IMR-90 (cell line): ENCODE data around the gene PACSIN3. TPM values are rescaled to one million over a fixed set of nuclear protein-coding genes. Genes with fewer than 3 reads are reported as not detected.

Source experiments
- ATAC-seq: fragments of 200-7000 bp; cut with Tn5 transposase; 2 replicates; pipeline ENCODE4 v1.9.1; 2020; ENCODE audit warnings: low read depth, mild to moderate bottlenecking, moderate library complexity
- BruUV-seq: library from RNA; stranded (reverse); fragments of 400-500 nt; replicated peaks from 2 replicates; lab custom pipeline; 2021; lab: Mats Ljungman, UMichigan
- CTCF ChIA-PET: fragments of 300-600 bp; formaldehyde crosslinking; extraction: SDS; loops from one replicate; lab custom pipeline; 2021; ENCODE audit warnings: antibody characterized with exemption; lab: Yijun Ruan, JAX
- POLR2A ChIA-PET: fragments of 300-600 bp; sonication (Branson Sonifier 250); formaldehyde crosslinking; loops from one replicate; lab custom pipeline; 2022; ENCODE audit warnings: antibody characterized with exemption; ENCODE audit not compliant: unreplicated experiment; lab: Charles Lee
- DNase-seq: peaks from one replicate; pipeline ENCODE4 v3.0.0; 2013
- H2AFZ ChIP-seq: replicated peaks from 2 replicates; pipeline ENCODE3; 2013; ENCODE audit warnings: low read length, mild to moderate bottlenecking; ENCODE audit not compliant: poor library complexity
- H2AK5ac ChIP-seq: 2 replicates; pipeline ENCODE4 v1.6.1; 2013; ENCODE audit warnings: low read depth, low read length, inconsistent platforms
- H2AK9ac ChIP-seq: replicated peaks from 2 replicates; pipeline ENCODE3; 2013; ENCODE audit warnings: mild to moderate bottlenecking, low read depth, low read length, moderate library complexity; ENCODE audit not compliant: poor library complexity
- H2BK120ac ChIP-seq: 2 replicates; pipeline ENCODE4 v1.6.1; 2013; ENCODE audit warnings: low read depth, low read length, inconsistent platforms
- H2BK15ac ChIP-seq: 3 replicates; pipeline ENCODE4 v1.6.1; 2013; ENCODE audit warnings: low read depth, low read length, inconsistent platforms
- H2BK20ac ChIP-seq: 2 replicates; pipeline ENCODE4 v1.6.1; 2013; ENCODE audit warnings: low read depth, mild to moderate bottlenecking, inconsistent platforms, low read length, moderate library complexity
- H2BK5ac ChIP-seq: 2 replicates; pipeline ENCODE4 v1.6.1; 2013; ENCODE audit warnings: mild to moderate bottlenecking, low read depth, low read length, inconsistent platforms; ENCODE audit not compliant: poor library complexity, severe bottlenecking
- H3K14ac ChIP-seq: replicated peaks from 2 replicates; pipeline ENCODE4 v1.6.1; 2013; ENCODE audit warnings: low read depth, low read length, inconsistent platforms
- H3K18ac ChIP-seq: 2 replicates; pipeline ENCODE4 v1.6.1; 2013; ENCODE audit warnings: low read depth, low read length, control low read depth
- H3K23ac ChIP-seq: 2 replicates; pipeline ENCODE4 v1.6.1; 2013; ENCODE audit warnings: low read depth, low read length, inconsistent platforms
- H3K27ac ChIP-seq: 2 replicates; pipeline ENCODE4 v1.5.1; 2013; ENCODE audit warnings: mild to moderate bottlenecking, control low read depth, low read length; ENCODE audit not compliant: insufficient read depth
- H3K27me3 ChIP-seq: 2 replicates; pipeline ENCODE4 v1.6.1; 2013; ENCODE audit warnings: low read length; ENCODE audit not compliant: control insufficient read depth, insufficient read depth
- H3K36me3 ChIP-seq: 2 replicates; pipeline ENCODE4 v1.6.1; 2013; ENCODE audit warnings: low read length, mixed read lengths; ENCODE audit not compliant: control insufficient read depth, insufficient read depth
- H3K4ac ChIP-seq: 2 replicates; pipeline ENCODE4 v1.6.1; 2013; ENCODE audit warnings: low read depth, low read length, inconsistent platforms
- H3K4me1 ChIP-seq: 2 replicates; pipeline ENCODE4 v1.6.1; 2013; ENCODE audit warnings: low read length, mixed read lengths; ENCODE audit not compliant: control insufficient read depth, insufficient read depth
- H3K4me2 ChIP-seq: 2 replicates; pipeline ENCODE4 v1.6.1; 2013; ENCODE audit warnings: low read depth, mild to moderate bottlenecking, control low read depth, low read length, moderate library complexity
- H3K4me3 ChIP-seq: 2 replicates; pipeline ENCODE4 v1.5.1; 2013; ENCODE audit warnings: low read depth, mild to moderate bottlenecking, control low read depth, low read length, moderate library complexity; ENCODE audit not compliant: insufficient read depth
- H3K56ac ChIP-seq: 2 replicates; pipeline ENCODE4 v1.6.1; 2013; ENCODE audit warnings: low read length, inconsistent platforms; ENCODE audit not compliant: insufficient read depth; ENCODE audit errors: extremely low read depth
- H3K79me1 ChIP-seq, 2 experiments: 2 replicates each; pipeline ENCODE4 v1.6.1; 2013; ENCODE audit warnings: low read length in 2 of 2, inconsistent platforms in 1 of 2, low read depth in 1 of 2
- H3K9ac ChIP-seq: 2 replicates; pipeline ENCODE4 v1.6.1; 2013; ENCODE audit warnings: low read depth, low read length, control low read depth
- H3K9me1 ChIP-seq: 2 replicates; pipeline ENCODE4 v1.6.1; 2013; ENCODE audit warnings: low read length, inconsistent platforms; ENCODE audit not compliant: insufficient read depth
- H3K9me3 ChIP-seq: 2 replicates; pipeline ENCODE4 v1.6.1; 2013; ENCODE audit warnings: low read length; ENCODE audit not compliant: control insufficient read depth, insufficient read depth
- H4K20me1 ChIP-seq: 2 replicates; pipeline ENCODE4 v1.6.1; 2013; ENCODE audit warnings: low read length, inconsistent platforms; ENCODE audit not compliant: insufficient read depth
- H4K5ac ChIP-seq: 2 replicates; pipeline ENCODE4 v1.6.1; 2013; ENCODE audit warnings: mild to moderate bottlenecking, low read depth, low read length, control low read depth
- H4K8ac ChIP-seq, 2 experiments: 2 replicates each; pipeline ENCODE4 v1.6.1; 2013; ENCODE audit warnings: low read depth in 2 of 2, low read length in 2 of 2, control low read depth in 1 of 2, inconsistent platforms in 1 of 2
- H4K91ac ChIP-seq: 2 replicates; pipeline ENCODE4 v1.6.1; 2013; ENCODE audit warnings: low read depth, low read length, inconsistent platforms; ENCODE audit not compliant: insufficient read depth
- BHLHE40 ChIP-seq: fragments of 150-350 bp; IDR thresholded peaks from 2 replicates; pipeline ENCODE4 v1.6.1; 2016; ENCODE audit warnings: mild to moderate bottlenecking, low read depth, low read length
- CEBPB ChIP-seq: IDR thresholded peaks from 2 replicates; pipeline ENCODE4 v1.6.1; 2012; ENCODE audit warnings: low read depth, low read length, improper control_type of control experiment
- CHD1 ChIP-seq: IDR thresholded peaks from 2 replicates; pipeline ENCODE4 v1.6.1; 2012; ENCODE audit warnings: low read depth, low read length, improper control_type of control experiment
- CTCF ChIP-seq: conservative IDR thresholded peaks from 2 replicates; pipeline ENCODE4 v1.5.1; 2012; ENCODE audit warnings: mild to moderate bottlenecking, low read depth, low read length, improper control_type of control experiment
- FOS ChIP-seq: fragments of 150-350 bp; IDR thresholded peaks from 2 replicates; pipeline ENCODE4 v1.6.1; 2016; ENCODE audit warnings: low read depth, low read length
- MAFK ChIP-seq: IDR thresholded peaks from 2 replicates; pipeline ENCODE4 v1.6.1; 2012; ENCODE audit warnings: low read depth, low read length, improper control_type of control experiment
- MAZ ChIP-seq: IDR thresholded peaks from 2 replicates; pipeline ENCODE4 v1.6.1; 2012; ENCODE audit warnings: low read depth, mild to moderate bottlenecking, low read length, improper control_type of control experiment, moderate library complexity, borderline replicate concordance
- MXI1 ChIP-seq: IDR thresholded peaks from 2 replicates; pipeline ENCODE4 v1.6.1; 2012; ENCODE audit warnings: low read depth, mild to moderate bottlenecking, low read length, moderate library complexity, borderline replicate concordance
- NFE2L2 ChIP-seq: fragments of 150-350 bp; IDR thresholded peaks from 2 replicates; pipeline ENCODE4 v1.6.1; 2016; ENCODE audit warnings: low read depth, mild to moderate bottlenecking, low read length
- POLR2A ChIP-seq: IDR thresholded peaks from 2 replicates; pipeline ENCODE4 v1.6.1; 2012; ENCODE audit warnings: mild to moderate bottlenecking, low read depth, low read length
- RAD21 ChIP-seq: IDR thresholded peaks from 2 replicates; pipeline ENCODE4 v1.6.1; 2012; ENCODE audit warnings: low read length, improper control_type of control experiment
- RCOR1 ChIP-seq: IDR thresholded peaks from 2 replicates; pipeline ENCODE4 v1.6.1; 2012; ENCODE audit warnings: mild to moderate bottlenecking, low read length, improper control_type of control experiment; ENCODE audit not compliant: insufficient replicate concordance
- RFX5 ChIP-seq: IDR thresholded peaks from 2 replicates; pipeline ENCODE4 v1.8.0; 2012; ENCODE audit warnings: low read depth, mild to moderate bottlenecking, low read length, moderate library complexity
- SMC3 ChIP-seq: fragments of 150-350 bp; IDR thresholded peaks from 2 replicates; pipeline ENCODE4 v1.6.1; 2016; ENCODE audit warnings: low read depth, mild to moderate bottlenecking, antibody characterized with exemption, low read length, moderate library complexity
- WGBS, 2 experiments: methylation state at CpG; one replicate each; pipeline versions ENCODE4 v1.1.5 to v1.1.7; 2013; ENCODE audit warnings: missing lambda C conversion rate in 2 of 2; ENCODE audit not compliant: insufficient read length in 1 of 2; ENCODE audit errors: extremely low coverage in 2 of 2; 5-methylcytosine and 5-hydroxymethylcytosine counted together
- dilution Hi-C: fragments of 300-500 bp; cut with HindIII; formaldehyde crosslinking; loops from one replicate; pipeline ENCODE4 v1.14.3; 2018; ENCODE audit warnings: low sequenced_read_pairs; ENCODE audit not compliant: unreplicated experiment
- in situ Hi-C: fragments of 300-500 bp; cut with MboI; formaldehyde crosslinking; loops from 3 replicates; pipeline ENCODE4 v1.14.3; 2019; ENCODE audit warnings: low sequenced_read_pairs, inconsistent platforms, mixed read lengths
- intact Hi-C: fragments of 100-400 bp; cut with micrococcal nuclease; formaldehyde crosslinking; loops from 2 replicates; pipeline ENCODE4 v1.10.0; 2022
- polyA plus RNA-seq, 3 experiments: library from polyadenylated mRNA; depleted of rRNA; stranded (reverse); fragments of >200 nt; gene quantifications; 2 replicates each; pipeline ENCODE4 v1.2.3, GENCODE V29; 2012; ENCODE audit warnings: low replicate concordance in 1 of 3
- total RNA-seq: library from RNA; depleted of rRNA; stranded (reverse); fragments of >200 nt; gene quantifications from 2 replicates; pipeline ENCODE4 v1.2.3, GENCODE V29; 2012
- TF ChIP-seq, protein P1 (sequence below): fragments of 150-350 bp; IDR thresholded peaks from 2 replicates; pipeline ENCODE4 v1.6.1; 2016; ENCODE audit warnings: low read depth, mild to moderate bottlenecking, low read length, moderate library complexity, borderline replicate concordance
- TF ChIP-seq, protein P2 (sequence below): fragments of 150-350 bp; IDR thresholded peaks from 2 replicates; pipeline ENCODE4 v1.6.1; 2017; ENCODE audit warnings: mild to moderate bottlenecking, antibody characterized with exemption, low read length, low read depth

PACSIN3 gene
- total and polyA plus RNA-seq, 2 of the 4 experiments (the other 2 are of a cell fraction), result 19.2 to 21.1 TPM

DNA sequence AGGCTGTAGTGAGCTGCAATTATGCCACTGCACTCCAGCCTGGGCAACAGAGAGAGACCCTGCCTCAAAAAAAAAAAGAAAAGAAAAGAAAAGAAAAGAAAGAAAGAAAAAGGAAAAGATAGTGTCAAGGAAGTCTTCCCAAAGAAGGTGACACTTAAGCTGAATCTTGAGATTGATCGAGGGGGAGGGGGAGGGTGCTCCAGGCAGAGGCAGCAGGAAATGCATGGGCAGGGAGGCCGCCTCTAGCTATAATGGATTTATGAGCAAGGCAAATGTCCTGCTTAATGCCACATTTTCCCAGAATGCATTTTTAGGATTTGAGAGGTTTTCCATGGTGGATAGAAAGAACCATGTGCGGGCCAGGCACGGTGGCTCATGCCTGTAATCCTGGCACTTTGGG lies 14.8 kb upstream of the PACSIN3 start:
- Histone ChIP-seq H3K27ac (no peak overlapping the region), H2BK5ac (no peak overlapping the region), H3K18ac (no peak overlapping the region), H3K4me1 (no peaks in the 10 kb centered on the region; the same call in 1 of the 2 replicates), H2BK20ac (no peak overlapping the region), H2BK120ac (no peak overlapping the region), H3K9ac (no peak overlapping the region), H3K4me3 (no peak overlapping the region), H3K9me3 (no peaks in the 10 kb centered on the region), H4K20me1 (no peaks in the 10 kb centered on the region), H3K4ac (no peak overlapping the region), H4K91ac (no peak overlapping the region), H3K79me1 (no peaks in the 10 kb centered on the region), H3K27me3 (peaks cover 20% of the 10 kb centered on the region), H3K56ac (no peak overlapping the region), H2AK5ac (no peak overlapping the region), H3K23ac (no peak overlapping the region), H3K4me2 (no peak overlapping the region), H4K5ac (no peak overlapping the region), H2AFZ (no peak overlapping the region), H3K14ac (no peak overlapping the region), H2AK9ac (no peak overlapping the region), H3K9me1 (no peaks in the 10 kb centered on the region; the same call in 1 of the 2 replicates), H4K8ac (no peak overlapping the region), H3K36me3 (no peaks in the 10 kb centered on the region), H2BK15ac (no peak overlapping the region)
- no CpG with 5 or more reads among the region's 4 CpGs for WGBS, 2 experiments
- intact Hi-C loops (no loop called here), in situ Hi-C loops (no loop called here), dilution Hi-C loops (no loop called here)
- TF ChIP-seq MAZ, result no peak
- TF ChIP-seq RCOR1, result no peak
- TF ChIP-seq POLR2A, result no peak
- TF ChIP-seq FOS, result no peak
- no peak for TF ChIP-seq SMC3
- TF ChIP-seq MAFK, result no peak
- TF ChIP-seq MXI1, result no peak
- TF ChIP-seq, protein P1, sequence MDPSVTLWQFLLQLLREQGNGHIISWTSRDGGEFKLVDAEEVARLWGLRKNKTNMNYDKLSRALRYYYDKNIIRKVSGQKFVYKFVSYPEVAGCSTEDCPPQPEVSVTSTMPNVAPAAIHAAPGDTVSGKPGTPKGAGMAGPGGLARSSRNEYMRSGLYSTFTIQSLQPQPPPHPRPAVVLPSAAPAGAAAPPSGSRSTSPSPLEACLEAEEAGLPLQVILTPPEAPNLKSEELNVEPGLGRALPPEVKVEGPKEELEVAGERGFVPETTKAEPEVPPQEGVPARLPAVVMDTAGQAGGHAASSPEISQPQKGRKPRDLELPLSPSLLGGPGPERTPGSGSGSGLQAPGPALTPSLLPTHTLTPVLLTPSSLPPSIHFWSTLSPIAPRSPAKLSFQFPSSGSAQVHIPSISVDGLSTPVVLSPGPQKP, result no peak
- no peak for TF ChIP-seq NFE2L2
- TF ChIP-seq CEBPB, result no peak
- TF ChIP-seq, protein P2, sequence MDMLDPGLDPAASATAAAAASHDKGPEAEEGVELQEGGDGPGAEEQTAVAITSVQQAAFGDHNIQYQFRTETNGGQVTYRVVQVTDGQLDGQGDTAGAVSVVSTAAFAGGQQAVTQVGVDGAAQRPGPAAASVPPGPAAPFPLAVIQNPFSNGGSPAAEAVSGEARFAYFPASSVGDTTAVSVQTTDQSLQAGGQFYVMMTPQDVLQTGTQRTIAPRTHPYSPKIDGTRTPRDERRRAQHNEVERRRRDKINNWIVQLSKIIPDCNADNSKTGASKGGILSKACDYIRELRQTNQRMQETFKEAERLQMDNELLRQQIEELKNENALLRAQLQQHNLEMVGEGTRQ, result no peak
- TF ChIP-seq RFX5, result no peak
- no peak for TF ChIP-seq CHD1
- no peak for TF ChIP-seq BHLHE40
- TF ChIP-seq RAD21, result no peak
- no peak for TF ChIP-seq CTCF
- ATAC-seq (no peak), DNase-seq (no peak)
- BruUV-seq, result no TSS peak
- POLR2A ChIA-PET, result no interaction called here
- CTCF ChIA-PET, result interaction anchor here (0.6 kb wide), 1 partner anchor 245 kb away, joined by 3 read pairs; no protein-coding TSS in a partner anchor
